Right lobe of liver (tissue), 6 donors: Measurements from ENCODE around the gene HCN3. TPM values are rescaled to one million over a fixed set of nuclear protein-coding genes. Genes with fewer than 3 reads are reported as not detected.

Experiments used
- ATAC-seq, 4 donors: fragments of 200-7000 bp; cut with Tn5 transposase; one replicate each; pipeline ENCODE4 v1.9.1; 2020; ENCODE audit warnings: mild to moderate bottlenecking in 4 of 4, moderate library complexity in 4 of 4
- DNase-seq, 3 donors: peaks; one replicate each; pipeline ENCODE4 v3.0.0-alpha.2; 2020
- H3K27ac ChIP-seq, 3 donors: fragments of 200-600 bp; one replicate each; pipeline ENCODE4 v1.8.0; 2022
- H3K27me3 ChIP-seq, 2 donors: fragments of 200-600 bp; one replicate each; pipeline ENCODE4 v1.8.0; 2022
- H3K36me3 ChIP-seq, 4 donors: fragments of 200-600 bp; sonication (generic) in 1 of 4; one replicate each; pipeline versions ENCODE4 v1.5.1 to v1.8.0; 2017 to 2022; ENCODE audit warnings: control low read depth in 1 of 4
- H3K4me1 ChIP-seq, 4 donors: fragments of 200-600 bp; sonication (generic) in 1 of 4; one replicate each; pipeline versions ENCODE4 v1.5.1 to v1.8.0; 2017 to 2022; ENCODE audit warnings: control low read depth in 1 of 4
- H3K4me3 ChIP-seq, 3 donors: fragments of 200-600 bp; one replicate each; pipeline ENCODE4 v1.8.0; 2022
- H3K9me3 ChIP-seq, 4 donors: fragments of 200-600 bp; sonication (generic) in 1 of 4; one replicate each; pipeline versions ENCODE4 v1.5.1 to v1.8.0; 2017 to 2022; ENCODE audit warnings: control low read depth in 1 of 4
- POLR2A ChIP-seq: fragments of 450-650 bp; IDR thresholded peaks from one replicate; pipeline ENCODE4 v1.6.1; 2017; ENCODE audit warnings: antibody characterized with exemption, mild to moderate bottlenecking
- WGBS: methylation state at CpG from one replicate; pipeline ENCODE4 v1.1.6; 2018; ENCODE audit warnings: low coverage, low lambda C conversion rate; ENCODE audit not compliant: insufficient coverage; ENCODE audit errors: missing lambda C conversion rate; 5-methylcytosine and 5-hydroxymethylcytosine counted together
- intact Hi-C, 2 donors: fragments of 100-400 bp; cut with DNase I; formaldehyde crosslinking; loops; one replicate each; pipeline versions ENCODE4 v1.11.2 to v1.14.1; 2022
- total RNA-seq, 6 experiments: library from RNA; depleted of rRNA in 2 of 6; stranded (reverse); fragments of >200 nt in 2 of 6; fragmentation: NEBNext Ultra II Directional in 3 of 6; extraction: Animal tissue kit (Norgen Biotek cat#: 25700) in 3 of 6; gene quantifications; one replicate each; pipeline versions ENCODE4 v1.1.0 to v1.2.4, GENCODE V29; 2016 to 2023
- TF ChIP-seq, protein P1 (sequence below), 4 donors: fragments of 200-600 bp in 3 of 4; fragments of 450-650 bp in 1 of 4; IDR thresholded peaks; one replicate each; pipeline versions ENCODE4 v1.5.1 to v1.8.0; 2016 to 2022; ENCODE audit warnings: antibody characterized with exemption in 4 of 4, mild to moderate bottlenecking in 2 of 4
- donor health status: DM: no; HTN: yes; CAD: no.
- donor health status: DM: no; HTN: no; CAD: no.
- donor health status: DM: no; HTN: no; CAD: no.
- donor health status: DM: no; HTN: yes; CAD: no.
- donor health status: DM: no; HTN: yes; CAD: no.

HCN3 gene
- total RNA-seq, 6 experiments from 2014 or later: 0.56 to 1.6 (median 1.2) TPM

DNA sequence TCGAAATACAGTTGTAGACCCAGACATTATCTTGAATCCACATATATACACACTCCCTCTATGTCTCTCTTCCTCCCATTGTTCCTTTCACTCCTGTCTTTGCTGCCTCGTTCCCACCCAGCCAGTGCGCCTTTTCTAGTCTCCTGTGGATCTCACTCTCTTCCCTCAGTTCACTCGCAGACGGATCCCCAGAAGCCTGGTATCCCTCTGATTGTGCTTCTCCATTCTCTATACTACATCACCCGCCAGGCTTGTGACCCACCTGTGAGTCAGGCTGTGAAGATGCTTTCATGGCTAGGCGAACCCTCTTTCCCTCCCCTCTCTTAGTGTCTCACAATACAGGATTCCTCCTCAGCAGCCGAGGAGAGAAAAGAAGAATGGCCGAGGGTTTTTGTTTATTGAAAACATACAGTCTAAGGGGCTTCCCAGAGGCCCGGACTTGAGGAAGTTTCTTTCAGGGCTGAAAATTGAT lies 1.5 kb downstream of the HCN3 start:
- intact Hi-C loops: loop anchor here (5.0 kb wide), 1 partner anchor 44 kb away; the partner anchor contains the start of gene RUSC1 (in 2 of the 2)
- no peak for ATAC-seq
- Histone ChIP-seq H3K36me3 (no peaks in the 10 kb centered on the region), H3K4me3 (no peak overlapping the region), H3K27me3 (no peaks in the 10 kb centered on the region), H3K27ac (no peak overlapping the region), H3K4me1 (no peaks in the 10 kb centered on the region), H3K9me3 (no peaks in the 10 kb centered on the region)
- no peak for TF ChIP-seq POLR2A
- TF ChIP-seq, protein P1, sequence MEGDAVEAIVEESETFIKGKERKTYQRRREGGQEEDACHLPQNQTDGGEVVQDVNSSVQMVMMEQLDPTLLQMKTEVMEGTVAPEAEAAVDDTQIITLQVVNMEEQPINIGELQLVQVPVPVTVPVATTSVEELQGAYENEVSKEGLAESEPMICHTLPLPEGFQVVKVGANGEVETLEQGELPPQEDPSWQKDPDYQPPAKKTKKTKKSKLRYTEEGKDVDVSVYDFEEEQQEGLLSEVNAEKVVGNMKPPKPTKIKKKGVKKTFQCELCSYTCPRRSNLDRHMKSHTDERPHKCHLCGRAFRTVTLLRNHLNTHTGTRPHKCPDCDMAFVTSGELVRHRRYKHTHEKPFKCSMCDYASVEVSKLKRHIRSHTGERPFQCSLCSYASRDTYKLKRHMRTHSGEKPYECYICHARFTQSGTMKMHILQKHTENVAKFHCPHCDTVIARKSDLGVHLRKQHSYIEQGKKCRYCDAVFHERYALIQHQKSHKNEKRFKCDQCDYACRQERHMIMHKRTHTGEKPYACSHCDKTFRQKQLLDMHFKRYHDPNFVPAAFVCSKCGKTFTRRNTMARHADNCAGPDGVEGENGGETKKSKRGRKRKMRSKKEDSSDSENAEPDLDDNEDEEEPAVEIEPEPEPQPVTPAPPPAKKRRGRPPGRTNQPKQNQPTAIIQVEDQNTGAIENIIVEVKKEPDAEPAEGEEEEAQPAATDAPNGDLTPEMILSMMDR (IDR thresholded peaks at IDR 0.05): no peak
- DNase-seq: no peak
- WGBS: 78% methylated on average over 10 of the region's 10 CpGs

- DNase-seq: no peak
- no peak for ATAC-seq
- no peaks in the 10 kb centered on the region for H3K4me1 ChIP-seq
- 50% methylated on average over 1 of the region's 2 CpGs for WGBS
- no peaks in the 10 kb centered on the region for H3K27me3 ChIP-seq
- no peak overlapping the region for H3K27ac ChIP-seq
- TF ChIP-seq, protein P1 (IDR thresholded peaks at IDR 0.05): no peak
- no peak for TF ChIP-seq POLR2A
- no peak overlapping the region for H3K4me3 ChIP-seq
- intact Hi-C loops: loop anchor here (5.0 kb wide), 1 partner anchor 43 kb away; the partner anchor contains the start of gene RUSC1 (in 2 of the 2)
- H3K36me3 ChIP-seq: no peaks in the 10 kb centered on the region
- no peaks in the 10 kb centered on the region for H3K9me3 ChIP-seq
These were observed 2.0 kb downstream of the HCN3 start for GRCh38 chr1:155279268-155279667.

DNA sequence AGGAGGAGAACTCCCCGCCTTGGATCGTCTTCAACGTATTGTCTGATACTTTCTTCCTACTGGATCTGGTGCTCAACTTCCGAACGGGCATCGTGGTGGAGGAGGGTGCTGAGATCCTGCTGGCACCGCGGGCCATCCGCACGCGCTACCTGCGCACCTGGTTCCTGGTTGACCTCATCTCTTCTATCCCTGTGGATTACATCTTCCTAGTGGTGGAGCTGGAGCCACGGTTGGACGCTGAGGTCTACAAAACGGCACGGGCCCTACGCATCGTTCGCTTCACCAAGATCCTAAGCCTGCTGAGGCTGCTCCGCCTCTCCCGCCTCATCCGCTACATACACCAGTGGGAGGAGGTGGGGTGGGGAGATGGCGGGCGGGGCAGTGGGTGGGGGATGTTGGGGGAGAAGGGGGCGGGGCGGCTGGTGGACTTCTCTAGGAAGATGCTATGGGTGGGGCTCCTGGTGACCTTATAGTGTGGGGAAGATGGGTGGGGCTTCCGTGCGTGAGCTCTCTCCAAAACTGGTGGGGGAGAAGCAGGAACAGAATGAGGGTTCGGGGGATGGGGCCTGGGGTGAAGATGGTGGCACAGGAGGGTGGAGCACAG lies 5.3 kb downstream of the HCN3 start:
- no peak overlapping the region for H3K4me3 ChIP-seq
- intact Hi-C loops: no loop called here

GRCh38 chr1:155284476-155284875 lies 7.2 kb downstream of the HCN3 start:
- H3K36me3 ChIP-seq: no peaks in the 10 kb centered on the region
- intact Hi-C loops: no loop called here
- ATAC-seq: no peak

More for the DNA sequence above, 5.3 kb downstream of the HCN3 start:
- Histone ChIP-seq H3K4me1 (peaks cover 0 to 5% (median 0%) of the 10 kb centered on the region in 4 donors), H3K27me3 (no peaks in the 10 kb centered on the region), H3K27ac (no peak overlapping the region), H3K9me3 (no peaks in the 10 kb centered on the region), H3K36me3 (no peaks in the 10 kb centered on the region)
- WGBS: 91% methylated on average over 21 of the region's 29 CpGs
- ATAC-seq (no peak), DNase-seq (no peak)
- TF ChIP-seq POLR2A: no peak
- TF ChIP-seq, protein P1 (IDR thresholded peaks at IDR 0.05): no peak

More at GRCh38 chr1:155284476-155284875, 7.2 kb downstream of the HCN3 start:
- Histone ChIP-seq H3K27me3 (no peaks in the 10 kb centered on the region), H3K27ac (no peak overlapping the region), H3K4me3 (no peak overlapping the region), H3K9me3 (no peaks in the 10 kb centered on the region), H3K4me1 (peaks cover 0 to 5% (median 0%) of the 10 kb centered on the region in 4 donors)
- WGBS: 100% methylated on average over 2 of the region's 12 CpGs
- DNase-seq: no peak
- TF ChIP-seq, protein P1 (IDR thresholded peaks at IDR 0.05): no peak
- TF ChIP-seq POLR2A: no peak
